SU-DHL-6 (cell line): Measurements from ENCODE around the gene MEGF6.

Experiments used
- H2AFZ ChIP-seq: fragments of 200-600 bp; sonication (generic); 2 replicates; pipeline ENCODE4 v1.6.1; 2014; ENCODE audit warnings: low read depth, mild to moderate bottlenecking, moderate library complexity, mixed read lengths, antibody characterized with exemption, low read length; ENCODE audit not compliant: severe bottlenecking
- H3F3A ChIP-seq: fragments of 200-600 bp; shearing (Covaris generic); 2 replicates; pipeline ENCODE4 v1.6.0; 2016; ENCODE audit warnings: antibody characterized with exemption, mild to moderate bottlenecking; ENCODE audit not compliant: insufficient read depth
- H3K27ac ChIP-seq: fragments of 200-600 bp; sonication (generic); 2 replicates; pipeline ENCODE4 v1.5.1; 2016; ENCODE audit warnings: low read depth, mild to moderate bottlenecking, low read length, moderate library complexity, mixed read lengths
- H3K27me3 ChIP-seq: fragments of 200-600 bp; sonication (generic), shearing (Covaris generic); 2 replicates; pipeline ENCODE4 v1.6.0; 2014; ENCODE audit warnings: mild to moderate bottlenecking, low read length
- H3K36me3 ChIP-seq: fragments of 200-600 bp; sonication (generic); 2 replicates; pipeline ENCODE4 v1.6.1; 2014; ENCODE audit warnings: mild to moderate bottlenecking, low read length, mixed read lengths
- H3K4me2 ChIP-seq: fragments of 300-600, 200-600 bp; shearing (Covaris generic), sonication (generic); 2 replicates; pipeline ENCODE4 v1.6.0; 2014; ENCODE audit warnings: low read length, low read depth, mild to moderate bottlenecking; ENCODE audit not compliant: poor library complexity, severe bottlenecking
- H3K4me3 ChIP-seq: fragments of 200-600 bp; sonication (generic); 2 replicates; pipeline ENCODE4 v1.5.1; 2014; ENCODE audit warnings: antibody characterized with exemption, low read length, mild to moderate bottlenecking, mixed read lengths; ENCODE audit not compliant: insufficient read depth, poor library complexity, severe bottlenecking
- H3K79me2 ChIP-seq: fragments of 200-600 bp; sonication (generic); 2 replicates; pipeline ENCODE4 v1.6.1; 2014; ENCODE audit warnings: mild to moderate bottlenecking, low read length, moderate library complexity; ENCODE audit not compliant: insufficient read depth
- H3K9ac ChIP-seq: fragments of 200-600 bp; sonication (generic); 2 replicates; pipeline ENCODE4 v1.7.0; 2014; ENCODE audit warnings: mild to moderate bottlenecking, low read length
- H3K9me2 ChIP-seq: fragments of 200-600 bp; sonication (generic); replicated peaks from 2 replicates; pipeline ENCODE4 v1.6.1; 2014; ENCODE audit warnings: low read length; ENCODE audit not compliant: insufficient read depth
- H3K9me3 ChIP-seq: fragments of 200-600 bp; sonication (generic); 2 replicates; pipeline ENCODE4 v1.6.1; 2014; ENCODE audit warnings: low read length, mixed read lengths; ENCODE audit not compliant: insufficient read depth
- H4K20me1 ChIP-seq: fragments of 200-600 bp; sonication (generic); 2 replicates; pipeline ENCODE4 v1.6.1; 2014; ENCODE audit warnings: low read depth, mild to moderate bottlenecking, antibody characterized with exemption, low read length, moderate library complexity, mixed read lengths
- CTCF ChIP-seq: fragments of 200-600 bp; sonication (generic); IDR thresholded peaks from one replicate; pipeline ENCODE4 v1.5.1; 2017; ENCODE audit warnings: antibody characterized with exemption, mild to moderate bottlenecking, low read length, moderate library complexity; ENCODE audit not compliant: insufficient read depth, poor library complexity, severe bottlenecking
- EZH2phosphoT487 ChIP-seq: fragments of 200-600 bp; sonication (generic), shearing (Covaris generic); conservative IDR thresholded peaks from 2 replicates; pipeline ENCODE4 v1.6.1; 2018; ENCODE audit warnings: mild to moderate bottlenecking, antibody characterized with exemption, low read length, moderate library complexity, mixed read lengths

Gene MEGF6

GRCh38 chr1:3609016-3609768 is 2.1 kb downstream of the MEGF6 start:
- Histone ChIP-seq H3K79me2 (no peaks in the 10 kb centered on the region), H3K9me3 (no peaks in the 10 kb centered on the region), H3K9me2 (no peaks in the 10 kb centered on the region), H4K20me1 (no peaks in the 10 kb centered on the region), H3K4me2 (no peak overlapping the region), H3K36me3 (no peaks in the 10 kb centered on the region), H3K9ac (no peak overlapping the region), H3K4me3 (no peak overlapping the region), H3K27ac (no peak overlapping the region), H3K27me3 (no peaks in the 10 kb centered on the region), H2AFZ (no peak overlapping the region), H3F3A (no peaks in the 10 kb centered on the region)
- TF ChIP-seq CTCF, result no peak
- no peak for TF ChIP-seq EZH2phosphoT487

- no peak overlapping the region for H2AFZ ChIP-seq
- H3F3A ChIP-seq, result no peaks in the 10 kb centered on the region
- no peaks in the 10 kb centered on the region for H3K79me2 ChIP-seq
- H3K36me3 ChIP-seq, result no peaks in the 10 kb centered on the region
- no peak overlapping the region for H3K27ac ChIP-seq
- TF ChIP-seq EZH2phosphoT487, result no peak
- TF ChIP-seq CTCF, result no peak
- no peak overlapping the region for H3K4me2 ChIP-seq
- H4K20me1 ChIP-seq, result no peaks in the 10 kb centered on the region
- H3K9ac ChIP-seq, result no peak overlapping the region
- H3K9me2 ChIP-seq, result no peaks in the 10 kb centered on the region
- H3K27me3 ChIP-seq, result no peaks in the 10 kb centered on the region
- no peaks in the 10 kb centered on the region for H3K9me3 ChIP-seq
- no peak overlapping the region for H3K4me3 ChIP-seq
Measured at GRCh38 chr1:3608154-3608553, 3.2 kb downstream of the MEGF6 start.

DNA sequence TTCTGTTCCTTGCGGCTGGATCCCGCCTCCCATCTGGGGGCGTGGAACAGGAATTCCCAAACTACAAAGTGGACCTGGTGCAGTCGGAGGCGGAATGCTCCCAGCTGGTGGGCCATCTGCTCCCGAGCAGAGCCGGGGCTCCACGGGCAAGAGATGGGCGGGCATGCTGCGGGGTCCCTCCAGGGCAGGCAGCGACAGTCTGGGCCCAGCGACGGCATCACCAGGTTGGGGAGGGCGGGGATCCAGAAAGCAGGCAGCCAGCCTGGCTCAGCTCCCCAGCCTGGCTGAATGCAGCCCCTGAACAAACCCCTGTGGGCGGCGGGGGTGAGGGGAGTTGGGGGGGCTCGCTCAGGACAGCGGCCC is 3.6 kb downstream of the MEGF6 start:
- Histone ChIP-seq H3K36me3 (no peaks in the 10 kb centered on the region), H3K4me3 (no peak overlapping the region)

More for the DNA sequence above, 3.6 kb downstream of the MEGF6 start:
- Histone ChIP-seq H3K27me3 (no peaks in the 10 kb centered on the region), H3F3A (no peaks in the 10 kb centered on the region), H3K79me2 (no peaks in the 10 kb centered on the region), H3K4me2 (no peak overlapping the region), H3K27ac (no peak overlapping the region), H4K20me1 (no peaks in the 10 kb centered on the region), H3K9me2 (no peaks in the 10 kb centered on the region), H3K9ac (no peak overlapping the region), H2AFZ (no peak overlapping the region), H3K9me3 (no peaks in the 10 kb centered on the region)
- TF ChIP-seq CTCF, result no peak
- TF ChIP-seq EZH2phosphoT487, result no peak
